OCI-LY1 (cell line): ENCODE data around the gene SHOX.

ENCODE experiments used
- EZH2 ChIP-seq: fragments of 200-600 bp; sonication (generic), shearing (Covaris generic); IDR thresholded peaks from 2 replicates; pipeline ENCODE4 v1.8.0; 2017; ENCODE audit warnings: borderline replicate concordance, mixed run types, mild to moderate bottlenecking, antibody characterized with exemption, low read length, moderate library complexity, mixed read lengths
- TF ChIP-seq, protein P1 (sequence below): fragments of 200-600 bp; sonication (generic), shearing (Covaris generic); IDR thresholded peaks from 2 replicates; pipeline ENCODE4 v1.5.1; 2017; ENCODE audit warnings: mild to moderate bottlenecking, antibody characterized with exemption, low read length, moderate library complexity, mixed read lengths

DNA sequence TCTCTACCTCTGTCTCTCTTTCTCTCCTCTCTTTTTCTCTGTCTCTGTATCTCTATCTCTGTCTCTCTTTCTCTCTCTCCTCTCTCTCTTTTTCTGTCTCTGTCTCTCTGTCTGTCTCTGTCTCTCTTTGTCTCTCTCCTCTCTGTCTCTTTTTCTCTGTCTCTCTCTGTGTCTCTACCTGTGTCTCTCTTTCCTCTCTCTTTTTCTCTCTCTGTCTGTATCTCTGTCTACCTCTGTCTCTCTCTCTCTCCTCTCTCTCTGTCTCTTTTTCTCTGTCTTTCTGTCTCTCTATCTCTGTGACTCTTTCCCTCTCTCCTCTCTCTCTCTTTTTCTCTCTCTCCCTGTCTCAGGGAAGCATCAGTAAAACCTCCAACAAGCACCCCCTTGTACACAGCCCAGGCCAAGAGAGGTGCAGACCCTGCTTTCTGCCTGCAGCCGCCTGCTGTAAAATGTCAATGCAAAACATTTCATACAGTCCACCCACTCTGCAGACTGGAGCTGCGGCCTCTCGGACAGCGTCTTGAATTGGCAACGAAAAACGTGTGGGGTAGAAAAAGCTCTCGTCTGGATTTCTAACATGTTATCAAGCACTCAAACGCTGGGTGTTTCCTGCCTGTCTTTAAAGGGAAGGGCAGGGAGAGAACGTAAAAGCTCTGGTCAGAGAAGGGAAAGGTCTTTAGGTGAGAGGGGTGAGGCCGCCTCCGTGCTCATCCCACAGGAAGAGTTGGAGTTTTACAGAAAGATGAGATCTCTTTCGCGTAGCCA, 3.7 kb upstream of the SHOX start:
- TF ChIP-seq, protein P1, sequence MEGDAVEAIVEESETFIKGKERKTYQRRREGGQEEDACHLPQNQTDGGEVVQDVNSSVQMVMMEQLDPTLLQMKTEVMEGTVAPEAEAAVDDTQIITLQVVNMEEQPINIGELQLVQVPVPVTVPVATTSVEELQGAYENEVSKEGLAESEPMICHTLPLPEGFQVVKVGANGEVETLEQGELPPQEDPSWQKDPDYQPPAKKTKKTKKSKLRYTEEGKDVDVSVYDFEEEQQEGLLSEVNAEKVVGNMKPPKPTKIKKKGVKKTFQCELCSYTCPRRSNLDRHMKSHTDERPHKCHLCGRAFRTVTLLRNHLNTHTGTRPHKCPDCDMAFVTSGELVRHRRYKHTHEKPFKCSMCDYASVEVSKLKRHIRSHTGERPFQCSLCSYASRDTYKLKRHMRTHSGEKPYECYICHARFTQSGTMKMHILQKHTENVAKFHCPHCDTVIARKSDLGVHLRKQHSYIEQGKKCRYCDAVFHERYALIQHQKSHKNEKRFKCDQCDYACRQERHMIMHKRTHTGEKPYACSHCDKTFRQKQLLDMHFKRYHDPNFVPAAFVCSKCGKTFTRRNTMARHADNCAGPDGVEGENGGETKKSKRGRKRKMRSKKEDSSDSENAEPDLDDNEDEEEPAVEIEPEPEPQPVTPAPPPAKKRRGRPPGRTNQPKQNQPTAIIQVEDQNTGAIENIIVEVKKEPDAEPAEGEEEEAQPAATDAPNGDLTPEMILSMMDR = no peak
- TF ChIP-seq EZH2 = no peak
